G401.6 (cell line): ENCODE measurements around the gene ZNF726.
"Not testable (repeated sequence)": the region's sequence is repeated elsewhere in the genome, so short reads cannot be mapped to it uniquely, and the experiment has no call there.

Experiments used
- FAIRE-seq: peaks from 2 replicates; lab custom pipeline; 2012; peaks lifted over from hg19 to GRCh38; lab: Jason Lieb, UNC

ZNF726 gene

DNA sequence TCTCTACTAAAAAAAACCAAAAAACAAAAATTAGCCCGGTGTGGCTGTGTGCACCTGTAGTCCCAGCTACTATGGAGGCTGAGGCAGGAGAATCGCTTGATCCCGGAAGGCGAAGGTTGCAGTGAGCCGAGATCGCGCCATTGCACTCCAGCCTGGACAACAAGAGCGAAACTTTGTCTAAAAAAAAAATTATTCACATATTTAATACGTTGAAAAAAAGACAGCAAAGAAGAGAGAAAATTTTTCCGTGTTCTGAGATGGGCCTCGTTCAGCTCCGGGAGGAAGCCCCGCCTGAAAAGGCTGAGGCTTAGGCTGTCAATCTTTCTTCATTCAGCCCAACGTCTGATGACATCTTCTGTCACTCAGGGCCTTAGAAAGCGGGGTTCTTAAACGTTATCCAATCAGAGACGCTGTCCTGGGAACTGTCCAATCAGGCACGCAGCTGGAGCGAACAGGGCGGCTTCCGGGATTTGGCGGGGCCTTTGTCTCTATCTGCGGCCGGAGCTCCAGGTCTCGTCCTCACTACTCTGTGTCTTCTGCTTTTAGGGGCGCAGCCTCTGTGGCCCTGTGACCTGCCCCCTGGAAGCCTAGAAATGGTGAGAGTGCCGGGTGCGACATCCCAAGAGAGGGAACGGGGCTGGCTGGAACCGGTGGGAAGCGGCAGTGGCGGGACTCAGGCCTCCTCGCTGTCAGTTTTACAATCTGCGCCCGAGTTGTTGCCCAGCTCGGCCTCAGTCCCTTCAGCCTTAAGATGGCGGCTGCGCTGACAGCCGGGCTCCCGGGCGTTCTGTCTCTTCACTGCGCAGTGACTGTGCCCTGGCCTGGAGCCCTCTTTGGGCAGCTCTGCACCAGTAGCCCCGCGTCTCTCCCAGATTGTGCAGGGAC, at the start of gene ZNF726:
TSS of gene ZNF726 (plus strand) at position 485 of the 885 bp plus-strand sequence. CDS start at position 594, 109 bp downstream.
- peak; percentile 97 for FAIRE-seq

- no peak for FAIRE-seq
These were observed 46.8 kb upstream of the ZNF726 start for GRCh38 chr19:23867895-23868294.

- no peak for FAIRE-seq
These were observed 46.1 kb upstream of the ZNF726 start for GRCh38 chr19:23868630-23869029.

GRCh38 chr19:23872282-23872919, 42.3 kb upstream of the ZNF726 start:
- no peak for FAIRE-seq

DNA sequence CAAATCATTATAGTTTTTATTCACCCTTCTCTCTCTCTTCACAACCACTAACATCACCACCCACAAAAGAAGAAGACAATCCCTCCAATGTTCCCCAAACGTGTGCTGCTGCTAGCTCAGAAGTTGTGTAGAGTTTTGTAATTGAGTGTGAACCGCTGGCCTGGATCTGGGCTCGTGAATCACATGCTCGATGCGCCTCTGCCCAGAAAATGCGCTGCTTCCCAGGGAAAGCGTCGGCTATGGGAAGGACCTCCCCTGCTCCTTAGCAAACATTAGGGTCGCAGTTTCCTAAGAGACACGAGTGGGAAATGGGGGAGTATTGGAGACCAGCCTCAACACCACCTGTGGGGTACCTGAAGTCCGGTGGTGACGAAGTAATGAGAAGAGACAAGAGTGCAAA, 38.4 kb upstream of the ZNF726 start:
- no peak for FAIRE-seq

DNA sequence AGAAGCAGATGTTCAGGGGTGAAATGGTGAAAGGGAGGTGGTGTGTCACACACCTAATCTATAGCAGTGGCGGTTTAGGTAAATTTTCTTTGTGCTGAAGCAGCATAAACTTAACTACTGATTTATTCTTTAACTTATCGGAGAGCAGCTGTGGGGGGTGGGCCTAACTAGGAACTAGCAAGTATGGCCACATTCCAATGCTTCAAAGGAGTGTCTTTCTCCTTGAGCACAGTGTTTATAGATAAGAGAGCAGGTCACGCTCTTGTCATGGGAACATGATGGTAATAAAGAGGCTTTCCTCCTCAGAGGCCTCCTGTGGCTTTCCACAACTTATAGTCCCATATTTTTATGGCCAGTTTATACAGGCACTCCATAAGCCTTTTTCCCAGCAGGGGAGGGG, 37.9 kb upstream of the ZNF726 start:
- not testable (repeated sequence) for FAIRE-seq

DNA sequence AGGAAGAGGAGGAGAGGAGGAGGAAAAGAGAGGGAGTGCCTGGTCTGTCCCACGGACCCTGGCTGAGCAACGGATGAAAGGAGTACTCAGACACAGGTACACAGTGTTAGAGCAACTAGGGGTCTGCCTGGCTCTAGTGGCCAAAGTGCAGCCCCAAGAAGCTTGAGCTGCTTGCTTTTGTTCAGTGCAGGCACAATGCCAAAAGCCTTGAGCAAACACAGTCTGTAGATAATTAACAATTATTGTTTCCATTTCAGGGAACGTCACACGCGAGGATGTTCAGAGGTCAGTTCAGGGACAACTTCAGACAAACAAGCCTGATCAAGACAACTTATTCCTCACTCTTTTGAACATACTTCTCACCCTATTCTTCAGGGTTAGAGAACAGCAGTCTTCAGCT, 32.2 kb upstream of the ZNF726 start:
- no peak for FAIRE-seq

- FAIRE-seq: no peak
These were observed 30.3 kb upstream of the ZNF726 start for GRCh38 chr19:23884363-23884762.

- FAIRE-seq: no peak
These were observed 27.0 kb upstream of the ZNF726 start for GRCh38 chr19:23887642-23888041.

DNA sequence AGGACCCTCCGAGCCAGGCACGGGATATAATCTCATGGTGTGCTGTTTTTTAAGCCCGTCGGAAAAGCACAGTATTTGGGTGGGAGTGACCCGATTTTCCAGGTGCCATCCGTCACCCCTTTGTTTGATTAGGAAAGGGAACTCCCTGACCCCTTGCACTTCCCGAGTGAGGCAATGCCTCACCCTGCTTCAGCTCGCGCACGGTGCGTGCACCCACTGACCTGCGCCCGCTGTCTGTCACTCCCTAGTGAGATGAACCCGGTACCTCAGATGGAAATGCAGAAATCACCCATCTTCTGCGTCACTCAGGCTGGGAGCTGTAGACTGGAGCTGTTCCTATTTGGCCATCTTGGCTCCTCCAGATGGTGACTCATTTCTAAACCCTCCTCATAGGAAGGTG, 18.6 kb upstream of the ZNF726 start:
- not testable (repeated sequence) for FAIRE-seq

- FAIRE-seq: no peak
These were observed 17.8 kb upstream of the ZNF726 start for GRCh38 chr19:23896912-23897311.

DNA sequence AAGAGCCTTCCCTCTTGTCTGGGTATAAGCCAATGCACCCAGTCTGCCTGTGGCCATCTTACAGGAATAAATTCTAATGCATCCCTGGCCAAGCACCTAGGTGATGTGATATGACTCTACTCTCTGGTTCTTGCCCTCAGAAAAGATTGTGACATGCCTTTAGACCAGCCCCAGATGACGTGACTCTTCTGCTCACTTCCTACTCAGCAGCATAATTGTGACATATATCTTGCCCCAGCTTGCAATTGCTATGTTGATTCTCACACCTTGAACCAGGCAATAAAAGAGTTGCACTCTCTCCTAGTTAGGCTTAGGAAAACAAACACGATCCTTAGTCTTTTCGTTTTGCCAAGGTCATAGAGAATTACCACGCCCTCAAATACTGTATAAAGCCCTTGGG, 13.3 kb upstream of the ZNF726 start:
- no peak for FAIRE-seq

DNA sequence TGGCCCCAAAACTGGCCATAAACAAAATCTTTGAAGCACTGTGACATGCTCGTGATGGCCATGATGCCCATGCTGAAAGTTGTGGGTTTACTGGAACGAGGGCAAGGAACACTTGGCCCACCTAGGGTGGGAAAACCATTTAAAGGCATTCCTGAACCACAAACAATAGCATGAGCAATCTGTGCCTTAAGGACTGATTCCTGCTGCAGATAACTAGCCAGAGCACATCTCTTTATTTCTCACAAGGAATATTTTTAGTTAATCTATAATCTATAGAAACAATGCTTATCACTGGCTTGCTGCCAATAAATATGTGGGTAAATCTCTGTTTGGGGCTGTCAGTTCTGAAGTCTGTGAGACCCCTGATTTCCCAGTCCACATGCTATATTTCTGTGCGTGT, 10.3 kb upstream of the ZNF726 start:
- FAIRE-seq: no peak

DNA sequence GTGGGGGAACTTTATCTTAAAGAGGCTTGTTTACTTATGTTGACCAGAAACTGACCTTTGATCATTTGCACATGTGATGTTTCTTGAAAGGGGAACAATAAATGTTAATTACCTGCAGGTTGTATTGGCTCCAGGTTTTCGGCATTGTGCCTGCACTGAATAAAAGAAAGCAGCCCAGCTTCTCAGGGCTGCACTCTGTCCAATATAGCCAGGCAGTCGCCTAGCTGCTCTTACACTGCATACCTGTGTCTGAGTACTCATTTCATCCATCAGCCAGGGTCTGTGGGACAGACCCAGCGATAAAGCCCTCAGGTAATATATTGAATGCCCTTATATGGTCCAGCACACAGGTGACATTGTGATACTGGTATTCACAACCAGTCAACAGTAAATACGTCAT, 8.9 kb upstream of the ZNF726 start:
- FAIRE-seq: no peak

DNA sequence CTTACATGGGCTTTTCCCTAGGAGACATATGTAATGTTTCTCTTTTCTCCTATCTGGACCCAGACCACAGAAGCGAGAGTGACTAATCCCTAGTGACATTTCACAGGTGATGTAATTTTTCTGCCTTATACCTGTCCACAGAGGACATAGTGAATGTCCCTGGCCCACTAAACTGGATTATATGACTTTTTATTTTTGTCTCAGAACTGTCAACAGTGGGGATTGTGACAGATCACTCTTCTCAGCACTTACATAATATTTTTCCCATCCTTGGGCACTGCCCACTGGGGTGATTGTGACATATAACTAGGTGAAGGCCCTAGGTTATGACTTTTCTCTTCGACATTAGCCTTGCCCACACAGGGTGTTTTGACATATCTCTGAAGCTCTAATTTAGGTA, 7.9 kb upstream of the ZNF726 start:
- FAIRE-seq: no peak

GRCh38 chr19:23908165-23908564, 6.5 kb upstream of the ZNF726 start:
- FAIRE-seq: no peak

DNA sequence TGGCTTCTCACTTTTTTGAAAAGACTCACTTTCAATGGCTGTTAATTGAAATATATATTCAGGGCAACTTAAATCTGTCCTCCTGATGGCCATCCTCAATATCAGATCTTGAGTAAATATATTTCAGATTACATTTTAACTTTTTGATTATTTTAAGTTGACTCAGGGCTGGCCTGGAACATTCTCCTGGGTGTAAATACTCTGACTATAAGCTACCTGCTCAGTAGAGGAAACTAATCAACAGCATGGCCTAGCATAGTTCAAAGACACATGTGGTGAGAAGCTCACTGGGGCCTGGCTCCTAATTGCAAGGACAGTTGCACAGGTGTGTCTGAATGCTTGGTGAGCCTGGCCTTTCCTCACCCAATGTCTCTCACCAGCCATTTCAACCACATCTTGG, 5.5 kb upstream of the ZNF726 start:
- no peak for FAIRE-seq

DNA sequence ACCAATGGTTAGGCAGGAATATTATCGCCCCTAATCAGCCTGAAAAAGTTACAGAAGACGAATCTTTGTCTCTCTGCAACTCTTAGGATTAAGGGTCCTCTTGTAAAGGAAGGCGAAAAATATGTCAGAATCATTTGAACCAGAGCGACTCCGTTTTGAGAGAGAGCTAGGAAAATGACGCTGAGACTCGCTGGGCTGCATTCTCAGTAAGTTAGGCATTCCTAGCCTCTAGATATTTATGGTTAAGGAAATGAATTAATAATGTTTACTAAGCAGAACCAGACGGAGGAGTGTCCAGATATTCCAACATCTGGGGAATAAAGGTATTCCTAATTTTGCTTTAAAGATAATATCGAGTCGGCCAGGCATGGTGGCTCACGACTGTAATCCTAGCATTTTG, 755 bp upstream of the ZNF726 start:
- FAIRE-seq: no peak

DNA sequence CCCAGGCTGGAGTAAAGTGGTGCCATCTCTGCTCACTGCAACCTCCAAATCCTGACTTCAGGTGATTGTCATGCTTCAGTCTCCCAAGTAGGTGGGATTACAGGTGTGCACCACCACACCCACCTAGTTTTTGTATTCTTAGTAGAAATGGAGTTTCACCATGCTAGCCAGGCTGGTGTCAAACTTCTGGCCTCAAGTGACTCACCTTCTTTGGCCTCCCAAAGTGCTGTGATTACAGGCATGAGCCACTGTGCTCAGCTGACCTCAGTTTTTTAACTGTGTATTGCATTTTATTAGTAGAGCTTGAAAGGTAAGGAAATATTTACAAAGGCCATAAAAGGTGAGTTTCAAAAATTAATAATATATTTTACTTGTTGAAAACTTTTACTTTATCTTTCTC, 2.3 kb downstream of the ZNF726 start:
- no peak for FAIRE-seq

DNA sequence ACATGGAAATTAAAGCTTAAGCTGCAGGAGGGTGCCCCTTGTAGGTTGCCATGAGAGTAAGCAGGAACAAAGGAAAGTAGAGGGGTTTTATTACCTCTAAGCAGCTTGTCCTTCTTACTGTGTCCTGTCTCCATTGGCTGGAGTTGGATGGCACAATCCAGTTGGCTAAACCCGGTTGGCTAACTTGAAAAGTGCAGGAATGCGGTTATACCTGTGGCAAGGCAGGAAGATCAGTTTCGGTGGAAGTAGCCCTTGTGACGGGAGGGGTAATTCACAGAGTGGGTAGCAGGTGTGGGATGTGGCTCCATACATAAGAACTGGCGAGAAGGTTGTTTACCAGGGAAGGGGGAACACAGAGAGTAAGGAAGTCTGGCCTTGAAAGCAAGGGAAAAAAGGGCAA, 3.2 kb downstream of the ZNF726 start:
- FAIRE-seq: no peak

DNA sequence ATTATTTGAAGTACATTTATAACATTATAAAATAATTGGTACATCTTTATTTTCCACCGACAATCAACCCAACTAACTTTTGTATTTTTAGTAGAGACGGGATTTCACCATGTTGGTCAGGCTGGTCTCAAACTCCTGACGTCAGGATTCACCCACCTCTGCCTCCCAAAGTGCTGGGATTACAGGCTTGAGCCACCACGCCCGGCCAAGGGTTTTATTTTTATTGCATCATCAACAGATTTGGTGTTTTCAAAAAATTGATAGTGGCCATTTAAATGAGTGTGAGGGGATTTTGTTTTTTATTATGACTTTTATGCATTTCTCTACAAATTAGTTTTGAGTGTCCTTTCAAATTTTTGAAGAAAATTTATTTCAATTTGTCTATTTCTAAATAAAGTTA, 10.6 kb downstream of the ZNF726 start:
- FAIRE-seq: no peak

DNA sequence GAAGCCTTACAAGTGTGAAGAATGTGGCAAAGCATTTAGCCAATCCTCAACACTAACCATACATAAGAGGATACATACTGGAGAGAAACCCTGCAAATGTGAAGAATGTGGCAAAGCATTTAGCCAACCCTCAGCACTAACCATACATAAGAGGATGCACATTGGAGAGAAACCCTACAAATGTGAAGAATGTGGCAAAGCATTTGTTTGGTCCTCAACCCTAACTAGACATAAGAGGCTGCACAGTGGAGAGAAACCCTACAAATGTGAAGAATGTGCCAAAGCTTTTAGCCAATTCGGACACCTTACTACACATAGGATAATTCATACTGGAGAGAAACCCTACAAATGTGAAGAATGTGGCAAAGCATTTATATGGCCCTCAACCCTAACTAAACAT, 18.2 kb downstream of the ZNF726 start:
- FAIRE-seq: no peak

GRCh38 chr19:23937031-23937430, 22.3 kb downstream of the ZNF726 start:
- not testable (repeated sequence) for FAIRE-seq

DNA sequence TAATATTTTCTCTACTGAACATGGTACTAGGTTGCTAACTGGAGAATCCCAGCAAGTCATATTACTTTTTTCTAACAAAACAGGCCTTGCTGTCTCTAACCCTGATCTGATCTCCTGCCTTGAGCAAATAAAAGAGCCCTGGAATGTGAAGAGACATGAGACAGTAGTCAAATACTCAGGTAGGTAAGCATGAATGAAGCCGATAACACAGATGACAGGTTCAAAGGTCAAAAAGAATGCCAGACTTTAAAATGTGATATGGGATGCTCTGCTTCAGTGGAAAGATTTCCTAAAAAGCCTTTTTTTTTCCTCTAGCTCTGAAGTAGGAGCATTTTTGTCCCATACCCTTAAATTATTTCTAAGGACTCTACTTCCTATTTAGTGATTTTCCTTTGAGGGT, 28.7 kb downstream of the ZNF726 start:
- no peak for FAIRE-seq
